DND-41 (cell line): ENCODE measurements around the gene ATP2B3.

ENCODE experiments used
- EZH2 ChIP-seq: IDR thresholded peaks from 3 replicates; pipeline ENCODE4 v1.6.1; 2012; ENCODE audit warnings: borderline replicate concordance, low read depth, mild to moderate bottlenecking, moderate library complexity, low read length, inconsistent platforms; ENCODE audit not compliant: severe bottlenecking
- TF ChIP-seq, protein P1 (sequence below): IDR thresholded peaks from 2 replicates; pipeline ENCODE4 v1.5.1; 2012; ENCODE audit warnings: borderline replicate concordance, low read length, moderate library complexity, mild to moderate bottlenecking; ENCODE audit not compliant: poor library complexity, severe bottlenecking; ENCODE audit errors: extremely low read depth

DNA sequence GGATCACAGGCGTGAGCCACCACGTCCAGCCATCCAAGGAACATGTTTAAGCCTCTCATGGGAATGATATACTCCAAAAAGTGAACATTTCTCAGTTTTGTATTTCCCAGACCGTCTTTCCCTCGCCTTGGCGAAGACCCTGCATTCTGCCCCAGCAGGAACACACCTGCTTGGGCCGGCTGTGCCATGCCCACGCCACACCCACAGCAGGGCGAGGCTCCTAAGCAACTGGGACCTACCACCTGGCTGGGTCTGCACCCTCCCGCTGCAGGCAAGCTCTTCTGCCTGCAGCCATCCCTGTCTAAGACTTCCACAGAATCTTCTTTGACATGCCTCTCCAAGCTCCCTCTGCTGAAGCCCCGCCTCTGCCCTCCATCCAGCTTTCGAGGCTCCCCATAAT lies 77.9 kb downstream of the ATP2B3 start:
- TF ChIP-seq, protein P1, sequence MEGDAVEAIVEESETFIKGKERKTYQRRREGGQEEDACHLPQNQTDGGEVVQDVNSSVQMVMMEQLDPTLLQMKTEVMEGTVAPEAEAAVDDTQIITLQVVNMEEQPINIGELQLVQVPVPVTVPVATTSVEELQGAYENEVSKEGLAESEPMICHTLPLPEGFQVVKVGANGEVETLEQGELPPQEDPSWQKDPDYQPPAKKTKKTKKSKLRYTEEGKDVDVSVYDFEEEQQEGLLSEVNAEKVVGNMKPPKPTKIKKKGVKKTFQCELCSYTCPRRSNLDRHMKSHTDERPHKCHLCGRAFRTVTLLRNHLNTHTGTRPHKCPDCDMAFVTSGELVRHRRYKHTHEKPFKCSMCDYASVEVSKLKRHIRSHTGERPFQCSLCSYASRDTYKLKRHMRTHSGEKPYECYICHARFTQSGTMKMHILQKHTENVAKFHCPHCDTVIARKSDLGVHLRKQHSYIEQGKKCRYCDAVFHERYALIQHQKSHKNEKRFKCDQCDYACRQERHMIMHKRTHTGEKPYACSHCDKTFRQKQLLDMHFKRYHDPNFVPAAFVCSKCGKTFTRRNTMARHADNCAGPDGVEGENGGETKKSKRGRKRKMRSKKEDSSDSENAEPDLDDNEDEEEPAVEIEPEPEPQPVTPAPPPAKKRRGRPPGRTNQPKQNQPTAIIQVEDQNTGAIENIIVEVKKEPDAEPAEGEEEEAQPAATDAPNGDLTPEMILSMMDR, result no peak
- no peak for TF ChIP-seq EZH2
